WTC11 (cell line): Measurements from ENCODE around the gene OXNAD1. TPM values are rescaled to one million over a fixed set of nuclear protein-coding genes. Genes with fewer than 3 reads are reported as not detected.

Experiments
- ATAC-seq: fragments of 200-7000 bp; cut with Tn5 transposase; 2 replicates; pipeline ENCODE4 v1.10.0; 2021; ENCODE audit warnings: mild to moderate bottlenecking, moderate library complexity
- CTCF ChIA-PET: fragments of 300-600 bp; sonication (Branson Sonifier 250); formaldehyde crosslinking; loops from one replicate; lab custom pipeline; 2021; ENCODE audit warnings: antibody characterized with exemption; lab: Charles Lee
- POLR2A ChIA-PET: fragments of 350-600 bp; sonication (Branson Sonifier 250); formaldehyde crosslinking; loops from one replicate; lab custom pipeline; 2021; ENCODE audit warnings: antibody characterized with exemption; lab: Charles Lee
- DNase-seq: peaks from one replicate; pipeline ENCODE4 v3.0.0; 2021; ENCODE audit warnings: low spot score
- H3K27ac Mint-ChIP-seq: 2 replicates; pipeline ENCODE4 v1.8.0; 2021; ENCODE audit warnings: mixed read lengths
- H3K27me3 Mint-ChIP-seq: 2 replicates; pipeline ENCODE4 v1.8.0; 2021; ENCODE audit warnings: low read depth, mild to moderate bottlenecking, moderate library complexity, mixed read lengths
- H3K36me3 Mint-ChIP-seq: 2 replicates; pipeline ENCODE4 v1.8.0; 2021; ENCODE audit warnings: mixed read lengths
- H3K4me1 Mint-ChIP-seq: 2 replicates; pipeline ENCODE4 v1.8.0; 2022; ENCODE audit warnings: mixed read lengths
- H3K4me3 Mint-ChIP-seq: 2 replicates; pipeline ENCODE4 v1.8.0; 2021; ENCODE audit warnings: mild to moderate bottlenecking, moderate library complexity, mixed read lengths
- H3K9me3 Mint-ChIP-seq: 2 replicates; pipeline ENCODE4 v1.8.0; 2021; ENCODE audit warnings: mixed read lengths
- ARID4B ChIP-seq: sonication (generic); formaldehyde crosslinking; IDR thresholded peaks from 2 replicates; pipeline ENCODE4 v1.8.0; 2023; ENCODE audit warnings: missing genetic modification reagents, mild to moderate bottlenecking, borderline replicate concordance
- ATF2 ChIP-seq: sonication (generic); formaldehyde crosslinking; IDR thresholded peaks from 2 replicates; pipeline ENCODE4 v1.8.1; 2022; ENCODE audit warnings: low read depth, missing genetic modification reagents, borderline replicate concordance
- ATF3 ChIP-seq: sonication (generic); formaldehyde crosslinking; conservative IDR thresholded peaks from 2 replicates; pipeline ENCODE4 v1.8.1; 2022; ENCODE audit warnings: mild to moderate bottlenecking, missing genetic modification reagents
- CREM ChIP-seq: sonication (generic); formaldehyde crosslinking; IDR thresholded peaks from 2 replicates; pipeline ENCODE4 v1.8.1; 2022; ENCODE audit warnings: mild to moderate bottlenecking, missing genetic modification reagents, moderate library complexity
- FOXP1 ChIP-seq: sonication (generic); formaldehyde crosslinking; IDR thresholded peaks from 2 replicates; pipeline ENCODE4 v1.8.0; 2022; ENCODE audit warnings: missing genetic modification reagents, mild to moderate bottlenecking, moderate library complexity, borderline replicate concordance
- GABPB1 ChIP-seq: sonication (generic); formaldehyde crosslinking; IDR thresholded peaks from 2 replicates; pipeline ENCODE4 v1.8.1; 2023; ENCODE audit warnings: mild to moderate bottlenecking, missing genetic modification reagents
- GRHL2 ChIP-seq: fragments of 250-450 bp; sonication (Bioruptor Pico); IDR thresholded peaks from 2 replicates; pipeline ENCODE4 v1.8.0; 2022; ENCODE audit warnings: mild to moderate bottlenecking, moderate library complexity; ENCODE audit not compliant: insufficient replicate concordance, severe bottlenecking
- GTF2I ChIP-seq: fragments of 250-450 bp; sonication (Bioruptor Pico); conservative IDR thresholded peaks from 2 replicates; pipeline ENCODE4 v1.4.0; 2021; ENCODE audit warnings: mild to moderate bottlenecking
- JAZF1 ChIP-seq: fragments of 250-450 bp; sonication (Bioruptor Pico); IDR thresholded peaks from 2 replicates; pipeline ENCODE4 v1.9.0; 2021; ENCODE audit warnings: moderate library complexity, mild to moderate bottlenecking, inconsistent platforms
- KAT7 ChIP-seq: sonication (generic); formaldehyde crosslinking; IDR thresholded peaks from 2 replicates; pipeline ENCODE4 v1.8.1; 2023; ENCODE audit warnings: missing genetic modification reagents, mild to moderate bottlenecking, borderline replicate concordance
- MYBL2 ChIP-seq: sonication (generic); formaldehyde crosslinking; IDR thresholded peaks from 2 replicates; pipeline ENCODE4 v1.8.1; 2023; ENCODE audit warnings: mild to moderate bottlenecking, moderate library complexity, missing genetic modification reagents
- PREB ChIP-seq: sonication (generic); formaldehyde crosslinking; IDR thresholded peaks from 2 replicates; pipeline ENCODE4 v1.8.1; 2022; ENCODE audit warnings: mild to moderate bottlenecking, missing genetic modification reagents, moderate library complexity, borderline replicate concordance
- SMAD3 ChIP-seq: sonication (generic); formaldehyde crosslinking; IDR thresholded peaks from 2 replicates; pipeline ENCODE4 v1.8.0; 2022; ENCODE audit warnings: missing genetic modification reagents, mild to moderate bottlenecking, borderline replicate concordance
- SMAD4 ChIP-seq: sonication (generic); formaldehyde crosslinking; IDR thresholded peaks from 2 replicates; pipeline ENCODE4 v1.8.0; 2022; ENCODE audit warnings: mild to moderate bottlenecking, missing genetic modification reagents
- TCF7 ChIP-seq: sonication (generic); formaldehyde crosslinking; IDR thresholded peaks from 2 replicates; pipeline ENCODE4 v1.8.0; 2022; ENCODE audit warnings: mild to moderate bottlenecking, low read depth, missing genetic modification reagents, moderate library complexity
- ZNF138 ChIP-seq: sonication (generic); formaldehyde crosslinking; conservative IDR thresholded peaks from 2 replicates; pipeline ENCODE4 v1.8.1; 2022; ENCODE audit warnings: mild to moderate bottlenecking, moderate library complexity, missing genetic modification reagents
- total RNA-seq: library from RNA; stranded (reverse); gene quantifications from 3 replicates; pipeline ENCODE4 v1.2.3, GENCODE V29; 2021
- TF ChIP-seq, protein P1 (sequence below): fragments of 250-450 bp; sonication (Bioruptor Pico); IDR thresholded peaks from 2 replicates; pipeline ENCODE4 v1.9.0; 2021; ENCODE audit warnings: mild to moderate bottlenecking, borderline replicate concordance
- TF ChIP-seq, protein P2 (sequence below): sonication (generic); formaldehyde crosslinking; IDR thresholded peaks from 2 replicates; pipeline ENCODE4 v1.8.0; 2022; ENCODE audit warnings: mild to moderate bottlenecking, missing genetic modification reagents

The OXNAD1 gene
- total RNA-seq, 1 experiment from 2014 or later, result 21.7 TPM

DNA sequence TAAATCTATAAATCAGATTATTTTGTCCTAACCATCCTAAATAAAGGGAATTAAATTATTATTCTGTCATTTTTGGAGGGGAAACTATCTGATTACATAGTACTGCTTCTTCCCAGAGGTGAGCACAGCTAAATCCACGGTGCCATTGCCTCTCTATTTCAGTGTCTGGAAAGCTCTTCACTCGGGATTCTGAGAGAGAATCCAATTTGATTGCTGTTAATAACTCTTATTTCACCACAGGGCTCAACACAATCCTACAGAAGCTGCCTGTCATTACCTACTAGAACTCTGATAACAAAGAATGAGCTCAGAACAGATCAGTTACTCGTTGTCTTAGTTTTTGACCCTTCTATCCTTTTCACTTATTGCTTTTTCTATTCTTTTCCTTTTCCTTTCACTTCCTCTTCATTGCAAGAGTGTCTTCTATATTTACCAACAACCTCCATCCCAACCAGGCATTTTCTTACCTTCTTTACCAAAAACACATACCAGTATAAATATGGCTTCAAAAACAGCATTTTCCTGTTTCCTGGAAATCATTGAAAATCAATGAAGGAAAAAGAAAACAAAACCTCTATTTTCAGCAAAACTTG is 30.4 kb downstream of the OXNAD1 start:
- Mint-ChIP-seq H3K36me3 (peaks cover 63% of the 10 kb centered on the region), H3K4me1 (peaks cover 18% of the 10 kb centered on the region), H3K9me3 (peaks cover 29% of the 10 kb centered on the region), H3K27me3 (no peaks in the 10 kb centered on the region), H3K27ac (no peak overlapping the region), H3K4me3 (no peak overlapping the region)
- TF ChIP-seq GABPB1 (CRISPR knock-in tag) (no peak), GTF2I (no peak), SMAD4 (CRISPR knock-in tag) (no peak), GRHL2 (CRISPR knock-in tag) (no peak), PREB (CRISPR knock-in tag) (no peak), CREM (CRISPR knock-in tag) (no peak), SMAD3 (CRISPR knock-in tag) (no peak), TCF7 (no peak), MYBL2 (no peak), JAZF1 (CRISPR knock-in tag) (no peak)
- TF ChIP-seq, protein P1, sequence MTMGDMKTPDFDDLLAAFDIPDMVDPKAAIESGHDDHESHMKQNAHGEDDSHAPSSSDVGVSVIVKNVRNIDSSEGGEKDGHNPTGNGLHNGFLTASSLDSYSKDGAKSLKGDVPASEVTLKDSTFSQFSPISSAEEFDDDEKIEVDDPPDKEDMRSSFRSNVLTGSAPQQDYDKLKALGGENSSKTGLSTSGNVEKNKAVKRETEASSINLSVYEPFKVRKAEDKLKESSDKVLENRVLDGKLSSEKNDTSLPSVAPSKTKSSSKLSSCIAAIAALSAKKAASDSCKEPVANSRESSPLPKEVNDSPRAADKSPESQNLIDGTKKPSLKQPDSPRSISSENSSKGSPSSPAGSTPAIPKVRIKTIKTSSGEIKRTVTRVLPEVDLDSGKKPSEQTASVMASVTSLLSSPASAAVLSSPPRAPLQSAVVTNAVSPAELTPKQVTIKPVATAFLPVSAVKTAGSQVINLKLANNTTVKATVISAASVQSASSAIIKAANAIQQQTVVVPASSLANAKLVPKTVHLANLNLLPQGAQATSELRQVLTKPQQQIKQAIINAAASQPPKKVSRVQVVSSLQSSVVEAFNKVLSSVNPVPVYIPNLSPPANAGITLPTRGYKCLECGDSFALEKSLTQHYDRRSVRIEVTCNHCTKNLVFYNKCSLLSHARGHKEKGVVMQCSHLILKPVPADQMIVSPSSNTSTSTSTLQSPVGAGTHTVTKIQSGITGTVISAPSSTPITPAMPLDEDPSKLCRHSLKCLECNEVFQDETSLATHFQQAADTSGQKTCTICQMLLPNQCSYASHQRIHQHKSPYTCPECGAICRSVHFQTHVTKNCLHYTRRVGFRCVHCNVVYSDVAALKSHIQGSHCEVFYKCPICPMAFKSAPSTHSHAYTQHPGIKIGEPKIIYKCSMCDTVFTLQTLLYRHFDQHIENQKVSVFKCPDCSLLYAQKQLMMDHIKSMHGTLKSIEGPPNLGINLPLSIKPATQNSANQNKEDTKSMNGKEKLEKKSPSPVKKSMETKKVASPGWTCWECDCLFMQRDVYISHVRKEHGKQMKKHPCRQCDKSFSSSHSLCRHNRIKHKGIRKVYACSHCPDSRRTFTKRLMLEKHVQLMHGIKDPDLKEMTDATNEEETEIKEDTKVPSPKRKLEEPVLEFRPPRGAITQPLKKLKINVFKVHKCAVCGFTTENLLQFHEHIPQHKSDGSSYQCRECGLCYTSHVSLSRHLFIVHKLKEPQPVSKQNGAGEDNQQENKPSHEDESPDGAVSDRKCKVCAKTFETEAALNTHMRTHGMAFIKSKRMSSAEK, result no peak
- TF ChIP-seq, protein P2, sequence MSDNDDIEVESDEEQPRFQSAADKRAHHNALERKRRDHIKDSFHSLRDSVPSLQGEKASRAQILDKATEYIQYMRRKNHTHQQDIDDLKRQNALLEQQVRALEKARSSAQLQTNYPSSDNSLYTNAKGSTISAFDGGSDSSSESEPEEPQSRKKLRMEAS (CRISPR knock-in tag), result no peak
- no peak for DNase-seq
- POLR2A ChIA-PET, result no interaction called here
- no peak for ATAC-seq
- CTCF ChIA-PET, result no interaction called here

- ChIA-PET POLR2A (no interaction called here), CTCF (no interaction called here)
- H3K4me1 Mint-ChIP-seq, result peaks cover 46% of the 10 kb centered on the region
- peak overlapping the region; percentile 62 for H3K27ac Mint-ChIP-seq
- TF ChIP-seq FOXP1 (CRISPR knock-in tag), result no peak
- peaks cover 24% of the 10 kb centered on the region for H3K9me3 Mint-ChIP-seq
- no peak for DNase-seq
- H3K36me3 Mint-ChIP-seq, result peaks cover 55% of the 10 kb centered on the region
- no peaks in the 10 kb centered on the region for H3K27me3 Mint-ChIP-seq
- ATAC-seq, result no peak
- H3K4me3 Mint-ChIP-seq, result no peak overlapping the region
Observed at GRCh38 chr3:16297997-16298885, 33.2 kb downstream of the OXNAD1 start.

DNA sequence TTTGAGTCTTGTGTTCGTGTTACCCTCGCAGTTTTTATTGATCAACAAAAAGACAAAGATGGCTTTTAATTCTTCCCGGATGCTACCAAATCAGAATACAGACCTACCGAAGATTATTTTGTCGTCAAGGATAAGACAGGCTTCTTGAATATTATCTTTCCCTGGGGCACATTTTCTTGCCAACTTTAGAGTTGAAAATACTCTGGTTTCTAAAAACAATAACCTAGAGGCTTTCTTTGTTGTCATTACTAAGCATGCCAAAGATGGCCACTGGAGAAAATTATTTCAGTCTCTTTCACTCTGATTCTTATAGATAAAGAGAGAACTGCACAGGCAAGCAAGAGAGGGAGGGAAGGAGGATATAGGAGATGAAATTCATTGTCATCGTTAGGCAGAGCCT is 33.9 kb downstream of the OXNAD1 start:
- Mint-ChIP-seq H3K9me3 (peaks cover 19% of the 10 kb centered on the region), H3K4me3 (no peak overlapping the region), H3K36me3 (peaks cover 51% of the 10 kb centered on the region), H3K27me3 (no peaks in the 10 kb centered on the region), H3K4me1 (peaks cover 50% of the 10 kb centered on the region), H3K27ac (peak overlapping the region; percentile 12; the same call in 1 of the 2 replicates)
- no peak for DNase-seq
- no peak for ATAC-seq
- ChIA-PET CTCF (no interaction called here), POLR2A (no interaction called here)
- no peak for TF ChIP-seq GRHL2 (CRISPR knock-in tag)
- TF ChIP-seq ATF2, result no peak
- no peak for TF ChIP-seq TCF7
- no peak for TF ChIP-seq ATF3 (CRISPR knock-in tag)
- TF ChIP-seq KAT7, result no peak
- TF ChIP-seq ARID4B, result no peak
- no peak for TF ChIP-seq ZNF138 (CRISPR knock-in tag)
- TF ChIP-seq JAZF1 (CRISPR knock-in tag), result no peak
